Sigmoid colon (tissue), 4 donors: ENCODE data around the gene TPST2.

Experiments used
- EP300 ChIP-seq, 4 donors: sonication (generic); formaldehyde crosslinking; IDR thresholded peaks; one replicate each; pipeline ENCODE4 v1.6.1; 2017; ENCODE audit warnings: antibody characterized with exemption in 4 of 4
- POLR2A ChIP-seq, 2 donors: fragments of 450-650 bp; IDR thresholded peaks; one replicate each; pipeline ENCODE4 v1.6.1; 2016; ENCODE audit warnings: antibody characterized with exemption in 2 of 2, mild to moderate bottlenecking in 2 of 2, moderate library complexity in 2 of 2
- POLR2AphosphoS5 ChIP-seq, 4 donors: sonication (generic); formaldehyde crosslinking; IDR thresholded peaks; one replicate each; pipeline ENCODE4 v1.6.1; 2017; ENCODE audit warnings: antibody characterized with exemption in 4 of 4
- TF ChIP-seq, protein P1 (sequence below), 4 experiments: fragments of 450-650 bp in 3 of 4; fragments of 200-600 bp in 1 of 4; IDR thresholded peaks; one replicate each; pipeline ENCODE4 v1.5.1; 2016 to 2019; ENCODE audit warnings: antibody characterized with exemption in 4 of 4, mild to moderate bottlenecking in 3 of 4, moderate library complexity in 2 of 4

DNA sequence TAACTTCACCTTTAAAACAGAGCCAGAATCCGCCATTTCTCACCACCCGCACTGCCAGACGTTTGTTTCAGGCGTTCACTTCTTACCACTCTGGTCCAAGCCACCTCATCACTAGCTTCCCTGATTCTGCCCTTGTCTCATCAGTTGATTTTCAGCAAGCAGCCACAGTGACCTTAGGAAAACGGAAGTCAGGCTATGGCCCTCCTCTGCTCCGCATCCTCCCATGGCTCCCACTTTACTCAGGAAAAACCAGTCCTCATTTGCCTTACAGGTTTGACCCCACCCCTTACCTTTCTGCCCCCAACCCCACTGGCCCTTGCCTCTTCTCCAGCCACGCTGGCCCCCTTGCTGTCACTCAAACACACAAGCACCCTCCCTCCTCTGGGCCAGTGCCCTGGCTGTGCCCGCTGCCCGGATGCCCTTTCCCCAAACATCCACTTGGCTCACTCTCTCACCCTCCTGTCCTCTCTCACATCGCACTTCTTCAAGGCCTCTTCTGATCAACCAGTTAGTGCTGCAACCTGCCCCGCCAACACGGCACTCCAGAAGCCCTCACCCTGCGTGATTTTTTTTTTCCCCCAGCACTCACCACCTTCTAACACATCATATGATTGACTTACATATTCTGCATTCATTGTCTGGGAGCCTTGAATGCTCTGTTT, 18.9 kb downstream of the TPST2 start:
- TF ChIP-seq, protein P1, sequence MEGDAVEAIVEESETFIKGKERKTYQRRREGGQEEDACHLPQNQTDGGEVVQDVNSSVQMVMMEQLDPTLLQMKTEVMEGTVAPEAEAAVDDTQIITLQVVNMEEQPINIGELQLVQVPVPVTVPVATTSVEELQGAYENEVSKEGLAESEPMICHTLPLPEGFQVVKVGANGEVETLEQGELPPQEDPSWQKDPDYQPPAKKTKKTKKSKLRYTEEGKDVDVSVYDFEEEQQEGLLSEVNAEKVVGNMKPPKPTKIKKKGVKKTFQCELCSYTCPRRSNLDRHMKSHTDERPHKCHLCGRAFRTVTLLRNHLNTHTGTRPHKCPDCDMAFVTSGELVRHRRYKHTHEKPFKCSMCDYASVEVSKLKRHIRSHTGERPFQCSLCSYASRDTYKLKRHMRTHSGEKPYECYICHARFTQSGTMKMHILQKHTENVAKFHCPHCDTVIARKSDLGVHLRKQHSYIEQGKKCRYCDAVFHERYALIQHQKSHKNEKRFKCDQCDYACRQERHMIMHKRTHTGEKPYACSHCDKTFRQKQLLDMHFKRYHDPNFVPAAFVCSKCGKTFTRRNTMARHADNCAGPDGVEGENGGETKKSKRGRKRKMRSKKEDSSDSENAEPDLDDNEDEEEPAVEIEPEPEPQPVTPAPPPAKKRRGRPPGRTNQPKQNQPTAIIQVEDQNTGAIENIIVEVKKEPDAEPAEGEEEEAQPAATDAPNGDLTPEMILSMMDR (IDR thresholded peaks at IDR 0.05): no peak
- no peak for TF ChIP-seq POLR2A (IDR thresholded peaks at IDR 0.05)
- no peak for TF ChIP-seq POLR2AphosphoS5 (IDR thresholded peaks at IDR 0.05)
- TF ChIP-seq EP300 (IDR thresholded peaks at IDR 0.05): no peak
